IPS-20b (cell line): ENCODE results near the gene TACR1.

ENCODE experiments used
- H3K27ac ChIP-seq: one replicate; pipeline ENCODE4 v1.5.1; 2013; ENCODE audit warnings: low read length
- H3K27me3 ChIP-seq: 2 replicates; pipeline ENCODE4 v1.6.1; 2013; ENCODE audit warnings: mild to moderate bottlenecking, low read length, inconsistent platforms; ENCODE audit not compliant: insufficient read depth
- H3K36me3 ChIP-seq: 2 replicates; pipeline ENCODE4 v1.6.1; 2013; ENCODE audit warnings: low read depth, mild to moderate bottlenecking, inconsistent platforms, low read length, moderate library complexity; ENCODE audit not compliant: insufficient read depth
- H3K4me1 ChIP-seq: 2 replicates; pipeline ENCODE4 v1.6.1; 2013; ENCODE audit warnings: mild to moderate bottlenecking, control low read depth, inconsistent platforms, low read length, moderate library complexity; ENCODE audit not compliant: insufficient read depth
- H3K4me3 ChIP-seq: 2 replicates; pipeline ENCODE4 v1.5.1; 2013; ENCODE audit warnings: mild to moderate bottlenecking, low read length, inconsistent platforms
- H3K9ac ChIP-seq: 2 replicates; pipeline ENCODE4 v1.6.1; 2013; ENCODE audit warnings: low read depth, mild to moderate bottlenecking, inconsistent platforms, low read length, moderate library complexity
- H3K9me3 ChIP-seq: 2 replicates; pipeline ENCODE4 v1.6.1; 2013; ENCODE audit warnings: mild to moderate bottlenecking, low read depth, low read length, inconsistent platforms; ENCODE audit not compliant: insufficient read depth

The TACR1 gene

GRCh38 chr2:75100801-75101151, 98.5 kb downstream of the TACR1 start:
- Histone ChIP-seq H3K4me3 (no peak overlapping the region), H3K4me1 (peaks cover 4% of the 10 kb centered on the region; the same call in 1 of the 2 replicates), H3K9ac (no peak overlapping the region), H3K27ac (no peak overlapping the region), H3K36me3 (no peaks in the 10 kb centered on the region), H3K27me3 (no peaks in the 10 kb centered on the region), H3K9me3 (peaks cover 6% of the 10 kb centered on the region)

- peaks cover 4% of the 10 kb centered on the region; the same call in 1 of the 2 replicates for H3K4me1 ChIP-seq
- H3K9me3 ChIP-seq: peaks cover 6% of the 10 kb centered on the region
- no peaks in the 10 kb centered on the region for H3K36me3 ChIP-seq
- H3K4me3 ChIP-seq: no peak overlapping the region
- no peak overlapping the region for H3K9ac ChIP-seq
- no peaks in the 10 kb centered on the region for H3K27me3 ChIP-seq
- H3K27ac ChIP-seq: no peak overlapping the region
These were observed 99.1 kb downstream of the TACR1 start for GRCh38 chr2:75100011-75100800.

GRCh38 chr2:75099521-75099922, 99.8 kb downstream of the TACR1 start:
- Histone ChIP-seq H3K27me3 (no peaks in the 10 kb centered on the region), H3K36me3 (no peaks in the 10 kb centered on the region), H3K4me3 (no peak overlapping the region), H3K4me1 (peaks cover 4% of the 10 kb centered on the region; the same call in 1 of the 2 replicates), H3K9me3 (peaks cover 6% of the 10 kb centered on the region), H3K9ac (no peak overlapping the region), H3K27ac (no peak overlapping the region)

GRCh38 chr2:75098856-75099255, 100.5 kb downstream of the TACR1 start:
- H3K9me3 ChIP-seq: peaks cover 6% of the 10 kb centered on the region
- no peaks in the 10 kb centered on the region for H3K27me3 ChIP-seq
- H3K4me1 ChIP-seq: peaks cover 4% of the 10 kb centered on the region; the same call in 1 of the 2 replicates
- no peaks in the 10 kb centered on the region for H3K36me3 ChIP-seq
- no peak overlapping the region for H3K4me3 ChIP-seq
- no peak overlapping the region for H3K27ac ChIP-seq
- H3K9ac ChIP-seq: no peak overlapping the region

- no peak overlapping the region for H3K27ac ChIP-seq
- H3K9me3 ChIP-seq: peaks cover 6% of the 10 kb centered on the region
- peaks cover 4% of the 10 kb centered on the region; the same call in 1 of the 2 replicates for H3K4me1 ChIP-seq
- no peaks in the 10 kb centered on the region for H3K27me3 ChIP-seq
- no peak overlapping the region for H3K4me3 ChIP-seq
- H3K36me3 ChIP-seq: no peaks in the 10 kb centered on the region
- no peak overlapping the region for H3K9ac ChIP-seq
These were observed 101.5 kb downstream of the TACR1 start for GRCh38 chr2:75097831-75098230.

GRCh38 chr2:75094405-75094804, 104.9 kb downstream of the TACR1 start:
- Histone ChIP-seq H3K4me1 (peaks cover 4% of the 10 kb centered on the region; the same call in 1 of the 2 replicates), H3K27ac (no peak overlapping the region), H3K36me3 (no peaks in the 10 kb centered on the region), H3K9me3 (no peaks in the 10 kb centered on the region), H3K4me3 (no peak overlapping the region), H3K9ac (no peak overlapping the region), H3K27me3 (no peaks in the 10 kb centered on the region)

GRCh38 chr2:75090770-75091515, 108.4 kb downstream of the TACR1 start:
- H3K27ac ChIP-seq: no peak overlapping the region
- H3K27me3 ChIP-seq: no peaks in the 10 kb centered on the region
- H3K9me3 ChIP-seq: no peaks in the 10 kb centered on the region
- no peak overlapping the region for H3K4me3 ChIP-seq
- H3K4me1 ChIP-seq: no peaks in the 10 kb centered on the region
- H3K9ac ChIP-seq: no peak overlapping the region
- no peaks in the 10 kb centered on the region for H3K36me3 ChIP-seq

- H3K4me3 ChIP-seq: no peak overlapping the region
- H3K36me3 ChIP-seq: no peaks in the 10 kb centered on the region
- H3K9ac ChIP-seq: no peak overlapping the region
- H3K9me3 ChIP-seq: no peaks in the 10 kb centered on the region
- no peak overlapping the region for H3K27ac ChIP-seq
- no peaks in the 10 kb centered on the region for H3K27me3 ChIP-seq
- no peaks in the 10 kb centered on the region for H3K4me1 ChIP-seq
These were observed 109.8 kb downstream of the TACR1 start for GRCh38 chr2:75089471-75089870.

GRCh38 chr2:75088791-75089190, 110.5 kb downstream of the TACR1 start:
- Histone ChIP-seq H3K27ac (no peak overlapping the region), H3K27me3 (no peaks in the 10 kb centered on the region), H3K4me1 (no peaks in the 10 kb centered on the region), H3K36me3 (no peaks in the 10 kb centered on the region), H3K9ac (no peak overlapping the region), H3K4me3 (no peak overlapping the region), H3K9me3 (no peaks in the 10 kb centered on the region)

GRCh38 chr2:75087736-75088135, 111.6 kb downstream of the TACR1 start:
- no peak overlapping the region for H3K9ac ChIP-seq
- no peaks in the 10 kb centered on the region for H3K9me3 ChIP-seq
- H3K4me3 ChIP-seq: no peak overlapping the region
- no peaks in the 10 kb centered on the region for H3K4me1 ChIP-seq
- H3K36me3 ChIP-seq: no peaks in the 10 kb centered on the region
- no peak overlapping the region for H3K27ac ChIP-seq
- H3K27me3 ChIP-seq: no peaks in the 10 kb centered on the region

GRCh38 chr2:75079575-75079974, 119.7 kb downstream of the TACR1 start:
- no peaks in the 10 kb centered on the region for H3K4me1 ChIP-seq
- H3K9ac ChIP-seq: no peak overlapping the region
- no peaks in the 10 kb centered on the region for H3K36me3 ChIP-seq
- H3K4me3 ChIP-seq: no peak overlapping the region
- no peaks in the 10 kb centered on the region for H3K9me3 ChIP-seq
- H3K27ac ChIP-seq: no peak overlapping the region
- no peaks in the 10 kb centered on the region for H3K27me3 ChIP-seq

- H3K36me3 ChIP-seq: no peaks in the 10 kb centered on the region
- no peaks in the 10 kb centered on the region for H3K4me1 ChIP-seq
- H3K27ac ChIP-seq: no peak overlapping the region
- no peaks in the 10 kb centered on the region for H3K27me3 ChIP-seq
- no peak overlapping the region for H3K9ac ChIP-seq
- no peak overlapping the region for H3K4me3 ChIP-seq
- H3K9me3 ChIP-seq: no peaks in the 10 kb centered on the region
These were observed 121.4 kb downstream of the TACR1 start for GRCh38 chr2:75077909-75078308.
